HL-60 (cell line): ENCODE results near the gene KCNMA1.

Experiments
- DNase-seq, 2 experiments: peaks; one replicate each; pipeline ENCODE4 v3.0.0-alpha.2; 2010 to 2020; ENCODE audit warnings: low read depth in 1 of 2, low spot score in 1 of 2
- H3K27ac ChIP-seq: fragments of 250-450 bp; sonication (Bioruptor Pico); replicated peaks from 2 replicates; pipeline ENCODE4 v1.5.1; 2020; ENCODE audit warnings: mild to moderate bottlenecking, moderate library complexity
- H3K27me3 ChIP-seq: fragments of 250-450 bp; sonication (Bioruptor Pico); 2 replicates; pipeline ENCODE4 v1.5.1; 2021; ENCODE audit warnings: mild to moderate bottlenecking, moderate library complexity; ENCODE audit not compliant: insufficient read depth, poor library complexity, severe bottlenecking
- H3K4me3 ChIP-seq: replicated peaks from 2 replicates; pipeline ENCODE4 v1.5.1; 2011; ENCODE audit warnings: mild to moderate bottlenecking, control low read depth, low read length; ENCODE audit not compliant: insufficient read depth
- CTCF ChIP-seq: IDR thresholded peaks from one replicate; pipeline ENCODE4 v1.5.1; 2011; ENCODE audit warnings: low read length, control low read depth, inconsistent platforms; ENCODE audit not compliant: insufficient read depth
- GABPA ChIP-seq: IDR thresholded peaks from 2 replicates; pipeline ENCODE4 v1.6.1; 2012; ENCODE audit warnings: low read depth
- POLR2AphosphoS5 ChIP-seq: IDR thresholded peaks from 2 replicates; pipeline ENCODE4 v1.6.1; 2012; ENCODE audit warnings: low read depth
- REST ChIP-seq: IDR thresholded peaks from 2 replicates; pipeline ENCODE4 v1.6.1; 2012; ENCODE audit warnings: low read depth; ENCODE audit not compliant: insufficient replicate concordance
- SPI1 ChIP-seq: IDR thresholded peaks from 2 replicates; pipeline ENCODE4 v1.6.1; 2012; ENCODE audit warnings: low read depth, mild to moderate bottlenecking, borderline replicate concordance

KCNMA1 gene

GRCh38 chr10:77444041-77444440 lies 193.6 kb downstream of the KCNMA1 start:
- H3K4me3 ChIP-seq = no peak overlapping the region
- H3K27ac ChIP-seq = no peak overlapping the region
- no peak for DNase-seq
- no peaks in the 10 kb centered on the region for H3K27me3 ChIP-seq
- no peak for TF ChIP-seq SPI1
- no peak for TF ChIP-seq REST
- TF ChIP-seq POLR2AphosphoS5 = no peak
- no peak for TF ChIP-seq CTCF
- TF ChIP-seq GABPA = no peak

GRCh38 chr10:77442699-77443189 lies 194.9 kb downstream of the KCNMA1 start:
- no peak overlapping the region for H3K4me3 ChIP-seq
- TF ChIP-seq REST = no peak
- TF ChIP-seq POLR2AphosphoS5 = no peak
- no peak for TF ChIP-seq SPI1
- no peak for TF ChIP-seq GABPA
- TF ChIP-seq CTCF = no peak
- H3K27me3 ChIP-seq = no peaks in the 10 kb centered on the region
- DNase-seq = no peak
- H3K27ac ChIP-seq = no peak overlapping the region

- Histone ChIP-seq H3K4me3 (no peak overlapping the region), H3K27me3 (no peaks in the 10 kb centered on the region), H3K27ac (no peak overlapping the region)
- DNase-seq = no peak
- TF ChIP-seq CTCF = no peak
- no peak for TF ChIP-seq GABPA
- no peak for TF ChIP-seq SPI1
These were observed 196.0 kb downstream of the KCNMA1 start for GRCh38 chr10:77441353-77442166.
